GM19193 (cell line): ENCODE measurements around the gene TRMT10A.
A peak's percentile ranks its signal among the peaks of the same experiment; 100 is the strongest.

Experiments
- POLR2A ChIP-seq: IDR thresholded peaks from 4 replicates; pipeline ENCODE4 v1.6.1; 2011; ENCODE audit not compliant: insufficient read depth, insufficient read length; ENCODE audit errors: extremely low read depth

TRMT10A gene, protein sequence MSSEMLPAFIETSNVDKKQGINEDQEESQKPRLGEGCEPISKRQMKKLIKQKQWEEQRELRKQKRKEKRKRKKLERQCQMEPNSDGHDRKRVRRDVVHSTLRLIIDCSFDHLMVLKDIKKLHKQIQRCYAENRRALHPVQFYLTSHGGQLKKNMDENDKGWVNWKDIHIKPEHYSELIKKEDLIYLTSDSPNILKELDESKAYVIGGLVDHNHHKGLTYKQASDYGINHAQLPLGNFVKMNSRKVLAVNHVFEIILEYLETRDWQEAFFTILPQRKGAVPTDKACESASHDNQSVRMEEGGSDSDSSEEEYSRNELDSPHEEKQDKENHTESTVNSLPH

DNA sequence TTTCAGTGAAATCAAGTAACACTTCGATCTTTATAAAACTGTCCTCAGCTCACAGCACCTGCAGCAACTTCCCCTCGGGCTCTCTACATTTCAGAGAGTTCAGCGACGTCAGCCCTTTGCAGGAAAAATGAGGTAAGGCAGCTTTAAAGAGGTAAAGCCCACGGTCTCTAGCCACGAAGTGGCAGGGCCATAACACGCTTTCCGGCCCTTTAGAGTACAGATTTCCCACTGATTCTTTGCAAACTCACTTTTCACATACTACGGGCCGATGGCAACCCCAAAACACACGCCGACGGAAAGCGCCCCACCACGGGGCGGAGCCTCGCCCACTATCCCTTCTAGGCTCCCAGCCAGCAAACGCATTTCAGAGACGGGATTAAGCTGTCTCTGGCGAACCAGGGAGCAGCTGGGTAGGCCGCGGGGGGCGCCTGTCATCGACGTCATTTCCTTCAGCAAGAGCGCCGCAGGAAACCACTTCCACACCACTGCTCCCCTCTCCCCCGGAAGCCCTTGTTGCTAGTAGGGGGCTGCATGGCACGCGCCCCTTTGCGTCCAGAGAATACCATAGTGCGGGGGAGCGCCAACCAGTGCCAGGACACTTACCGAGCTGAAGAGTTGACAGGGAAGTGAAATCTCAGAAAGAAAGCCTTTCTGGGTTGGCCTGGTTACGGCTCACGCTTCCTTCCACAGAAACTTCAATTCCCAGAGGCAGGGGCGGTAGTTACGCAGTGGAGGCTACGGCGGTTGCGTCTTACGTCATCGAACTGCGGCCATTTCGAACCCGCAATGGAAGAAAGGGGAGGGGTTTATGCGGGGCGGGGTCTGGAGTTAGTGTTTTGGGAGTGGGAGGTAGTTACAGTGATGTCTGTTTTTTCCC lies at the start of gene TRMT10A:
TRMT10A (minus strand) TSS at position 730 of the 877 bp plus-strand sequence. CDS start 4,701 bp downstream, outside the sequence.
- TF ChIP-seq POLR2A: peak; percentile 84

DNA sequence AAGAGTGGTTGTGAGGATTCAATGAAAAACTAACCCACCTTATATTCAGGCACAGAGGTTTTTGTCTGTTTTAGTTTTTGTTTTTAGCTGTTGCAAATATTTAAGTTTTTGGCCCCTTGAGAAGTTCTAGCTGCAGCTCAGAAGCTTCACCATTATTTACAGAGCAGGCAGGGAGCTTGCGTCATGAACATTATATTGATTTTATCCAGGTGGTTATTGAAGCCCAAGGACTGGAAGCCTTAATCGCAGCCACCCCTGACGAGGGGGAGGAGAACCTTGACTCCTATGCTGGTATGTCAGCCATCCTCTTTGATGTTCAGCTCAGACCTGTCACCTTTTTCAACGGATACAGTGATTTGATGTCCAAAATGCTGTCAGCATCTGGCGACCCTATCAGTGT lies 48.9 kb upstream of the TRMT10A start:
- TF ChIP-seq POLR2A: no peak

DNA sequence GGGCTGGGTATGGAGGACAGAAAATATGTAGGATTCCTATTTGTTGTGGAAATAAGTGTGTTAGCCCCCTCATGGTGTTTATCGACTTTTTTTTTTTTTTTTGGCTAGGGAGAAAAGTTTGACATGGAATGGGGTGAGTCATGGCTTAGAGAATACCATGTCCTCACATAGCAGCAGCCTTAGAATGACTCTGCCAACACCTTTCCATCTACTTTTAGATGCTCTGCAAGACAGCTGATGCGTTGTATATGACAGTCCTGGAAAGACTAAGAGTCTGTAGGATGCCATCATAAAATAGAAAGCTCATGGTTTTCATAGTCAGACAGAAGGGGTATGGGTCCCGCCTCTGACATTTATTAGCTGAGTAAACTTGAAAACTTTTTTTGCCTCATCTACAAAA lies 48.4 kb upstream of the TRMT10A start:
- no peak for TF ChIP-seq POLR2A

DNA sequence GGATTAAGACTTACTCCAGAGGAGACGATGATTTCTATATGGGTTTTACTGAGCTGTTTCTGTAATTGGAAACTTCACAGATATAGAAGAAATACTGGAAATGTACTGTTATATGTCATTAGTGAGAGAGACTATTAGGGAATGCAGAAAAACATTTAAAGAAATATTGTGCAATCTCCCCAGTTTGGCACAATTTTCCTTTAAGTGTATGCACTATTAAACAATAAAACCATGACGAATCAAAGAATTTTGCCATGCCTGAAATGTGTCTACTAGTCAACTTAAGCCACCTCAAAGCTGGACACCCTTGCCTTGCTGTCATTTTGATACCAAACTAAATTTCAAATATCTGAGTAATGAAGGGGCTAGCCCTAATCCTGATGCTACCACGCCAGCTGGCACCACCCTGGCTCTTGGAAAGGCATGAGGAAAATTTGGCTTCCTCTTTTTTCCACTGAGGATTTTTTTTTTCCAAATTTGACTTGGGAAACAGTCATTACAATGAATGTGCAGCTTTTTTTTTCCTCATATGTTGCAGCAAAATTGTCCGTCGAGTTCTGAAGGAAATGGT lies 46.9 kb upstream of the TRMT10A start:
- TF ChIP-seq POLR2A: no peak

DNA sequence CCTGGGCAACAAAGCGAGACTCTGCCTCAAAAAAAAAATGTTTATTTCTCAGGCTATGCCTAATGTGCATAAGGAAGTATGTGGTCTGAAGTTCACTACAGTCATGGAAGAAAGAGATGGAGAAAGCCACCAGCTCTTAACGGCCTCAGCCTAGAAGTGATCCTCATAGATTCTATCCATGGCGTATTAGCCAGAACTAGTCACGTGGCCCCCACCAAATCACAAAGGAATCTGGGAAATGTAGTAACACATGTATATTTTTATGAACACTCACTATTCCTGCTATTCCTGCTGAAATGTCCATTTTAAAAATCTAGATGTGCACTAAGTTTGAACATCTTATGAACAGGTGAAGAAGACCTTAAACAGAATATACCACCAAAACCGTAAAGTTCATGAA lies 44.6 kb upstream of the TRMT10A start:
- no peak for TF ChIP-seq POLR2A

DNA sequence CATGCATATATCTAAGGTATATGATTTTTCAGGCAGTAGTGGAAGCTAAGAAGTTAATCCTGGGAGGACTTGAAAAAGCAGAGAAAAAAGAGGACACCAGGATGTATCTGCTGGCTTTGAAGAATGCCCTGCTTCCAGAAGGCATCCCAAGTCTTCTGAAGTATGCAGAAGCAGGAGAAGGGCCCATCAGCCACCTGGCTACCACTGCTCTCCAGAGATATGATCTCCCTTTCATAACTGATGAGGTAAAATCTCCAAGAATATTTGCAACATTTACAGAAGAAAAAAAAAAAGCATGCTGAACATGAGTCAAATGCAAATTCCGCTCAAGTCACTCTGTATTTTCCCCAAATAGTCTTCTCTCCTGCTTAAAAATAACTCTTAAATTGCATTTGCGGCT lies 42.9 kb upstream of the TRMT10A start:
- TF ChIP-seq POLR2A: no peak

DNA sequence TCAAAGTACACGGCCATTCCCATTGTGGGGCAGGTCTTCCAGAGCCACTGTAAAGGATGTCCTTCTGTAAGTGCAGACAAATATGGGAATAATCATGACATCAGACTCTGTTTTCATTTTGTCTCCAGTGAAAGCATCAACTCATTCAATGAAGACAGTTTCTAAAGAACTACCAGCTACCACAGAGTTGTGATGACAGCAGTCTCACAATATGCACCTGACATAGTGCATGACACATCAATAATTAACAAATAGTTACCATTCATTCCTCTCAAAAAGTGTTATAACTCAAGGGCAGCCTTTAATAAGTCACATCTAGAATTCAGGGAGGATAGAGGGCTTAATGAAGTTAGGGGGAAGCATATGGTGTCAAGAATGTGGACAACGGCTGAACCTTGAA lies 31.0 kb upstream of the TRMT10A start:
- no peak for TF ChIP-seq POLR2A

DNA sequence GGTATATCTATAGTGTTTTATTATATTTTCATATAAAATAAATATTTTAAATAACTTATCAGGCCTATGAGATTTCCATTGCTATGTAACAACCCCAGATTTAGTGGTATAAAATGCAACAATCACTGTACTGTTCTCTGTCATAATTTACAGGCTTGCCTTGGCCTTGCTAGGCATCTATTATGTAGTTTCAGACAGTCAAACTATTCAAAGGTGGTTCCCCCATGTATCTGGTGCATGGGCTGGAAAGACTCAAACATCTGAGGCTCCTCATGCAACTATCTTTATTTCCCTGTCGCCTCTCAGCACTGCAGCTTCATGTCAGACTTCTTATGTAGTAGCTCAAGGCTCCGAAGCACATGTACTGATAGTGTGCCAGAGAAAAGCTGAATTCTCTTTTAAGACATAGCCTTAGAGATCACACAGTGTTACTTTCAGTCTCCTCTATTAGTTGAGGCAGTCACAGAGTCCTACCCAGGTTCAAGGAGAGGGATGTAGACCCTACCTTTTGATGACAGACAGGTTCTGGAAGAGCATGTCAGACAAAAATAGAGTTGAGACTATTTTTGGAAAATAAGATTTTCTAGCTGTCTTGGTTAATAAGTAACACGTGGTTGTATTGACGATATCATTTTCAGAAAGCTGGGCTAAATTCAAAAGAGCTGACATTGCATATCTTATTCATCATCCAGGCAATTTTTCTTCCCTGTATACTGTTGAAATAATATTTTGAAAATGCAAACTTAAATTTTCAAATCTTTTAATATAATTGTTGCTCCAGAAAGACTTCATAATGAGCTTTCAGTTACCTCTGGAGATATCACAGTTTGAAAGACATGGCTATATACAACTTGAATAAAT lies 30.2 kb upstream of the TRMT10A start:
- TF ChIP-seq POLR2A: no peak

DNA sequence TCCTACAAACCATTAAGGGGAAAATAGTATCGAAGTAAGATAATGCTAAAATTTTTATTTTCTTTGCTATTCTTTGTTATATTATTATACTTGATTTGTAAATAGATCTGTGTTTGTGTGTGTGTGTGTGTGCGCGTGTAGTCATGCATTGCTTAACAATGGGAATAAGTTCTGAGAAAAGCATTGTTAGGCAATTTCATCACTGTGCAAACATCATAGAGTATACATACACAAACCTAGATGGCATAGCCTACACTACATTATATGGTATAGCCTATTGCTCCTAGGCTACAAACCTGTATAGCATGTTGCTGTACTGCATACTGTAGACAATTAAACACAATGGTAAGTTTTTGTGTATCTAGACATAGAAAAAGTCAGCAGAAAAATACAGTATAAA lies 27.9 kb upstream of the TRMT10A start:
- no peak for TF ChIP-seq POLR2A

DNA sequence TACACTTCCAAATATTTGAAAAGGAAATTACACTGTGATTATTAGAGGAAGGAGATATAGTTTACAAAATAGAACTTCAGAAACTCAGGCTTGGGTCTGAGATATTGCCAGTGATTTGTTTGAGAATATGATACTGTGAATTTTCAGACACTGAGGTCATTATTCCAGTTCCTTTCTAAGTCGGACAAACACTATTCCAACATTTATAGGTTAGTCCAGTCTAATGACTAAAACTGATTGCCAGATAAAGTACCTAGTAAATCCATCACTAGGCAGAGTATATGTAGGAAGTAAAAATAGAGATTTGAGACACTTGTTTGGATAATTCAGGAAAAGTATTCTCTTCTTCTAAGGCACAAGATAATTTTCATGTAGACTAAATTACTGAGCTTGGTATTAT lies 24.0 kb upstream of the TRMT10A start:
- TF ChIP-seq POLR2A: no peak

DNA sequence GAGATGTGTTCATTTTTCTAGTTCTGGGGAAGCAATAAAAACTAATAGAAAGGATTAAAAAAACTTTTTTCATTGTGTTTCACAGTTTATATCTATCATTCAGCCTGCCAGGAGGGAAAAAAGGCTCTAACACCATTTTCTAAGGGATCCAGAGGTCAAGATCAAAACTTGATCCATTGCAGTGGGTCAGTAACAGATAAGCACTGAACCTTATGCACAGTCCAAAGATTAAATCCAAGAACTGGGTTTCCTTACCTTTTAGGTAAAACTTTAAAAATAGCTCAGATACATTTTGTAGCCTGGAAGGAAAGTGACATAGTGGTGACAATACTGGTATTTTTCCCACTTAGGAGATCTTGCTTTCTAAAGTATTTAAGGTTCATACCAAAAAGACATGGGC lies 23.5 kb upstream of the TRMT10A start:
- no peak for TF ChIP-seq POLR2A

DNA sequence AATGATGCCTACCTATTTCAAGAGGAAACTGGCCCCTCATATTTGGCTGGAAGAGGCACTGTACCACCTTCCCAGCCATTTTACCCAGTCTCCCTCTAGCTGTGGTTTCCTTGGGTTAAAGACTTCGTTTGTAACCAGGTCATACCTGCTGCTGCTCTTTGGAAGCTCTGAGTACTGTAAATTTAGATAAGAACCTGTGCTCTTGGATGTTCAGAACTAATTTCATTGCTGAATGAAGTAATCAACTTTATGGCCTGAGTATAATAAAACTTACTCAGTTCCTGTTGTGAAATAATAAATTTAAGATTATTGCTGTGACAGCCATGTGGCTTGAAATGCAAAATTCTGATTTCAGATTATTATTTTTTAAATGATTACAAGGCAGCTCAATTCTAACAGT lies 23.0 kb upstream of the TRMT10A start:
- no peak for TF ChIP-seq POLR2A

DNA sequence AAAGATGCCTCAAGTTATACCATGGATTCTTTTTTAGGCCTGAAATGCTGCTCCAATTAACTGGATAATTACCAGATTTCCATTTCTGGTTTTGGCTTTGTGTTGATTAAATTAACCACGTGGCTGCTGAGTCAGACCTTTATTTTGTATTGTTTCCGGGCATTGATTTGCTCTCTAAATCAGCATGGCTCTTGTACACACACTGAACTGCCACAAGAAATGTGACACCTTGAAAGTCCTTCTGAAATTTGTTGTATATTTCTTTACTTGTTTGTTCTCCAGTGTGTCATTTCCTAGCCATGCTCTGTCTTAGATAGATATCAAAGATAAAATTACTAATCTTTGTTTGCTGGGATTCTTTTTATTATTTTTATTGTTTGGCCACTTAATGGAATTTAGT lies 22.5 kb upstream of the TRMT10A start:
- TF ChIP-seq POLR2A: no peak

DNA sequence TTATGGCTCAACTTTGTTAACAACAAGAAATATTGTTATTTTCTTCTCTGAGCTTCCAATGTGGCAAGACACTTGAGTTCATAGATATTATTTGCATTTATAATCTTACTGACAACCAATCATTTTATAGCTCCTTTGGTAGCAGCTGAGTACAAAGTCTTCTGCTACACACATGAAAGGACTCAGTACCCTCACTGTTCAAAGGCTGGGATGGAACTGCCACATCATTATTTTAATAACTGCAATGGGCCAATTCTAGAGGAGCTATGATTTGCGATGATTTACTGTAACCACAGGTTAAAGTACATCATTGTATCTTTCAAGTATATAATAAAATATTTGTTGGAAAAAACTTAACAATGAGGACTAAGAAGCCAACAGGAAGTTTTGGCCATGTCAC lies 21.7 kb upstream of the TRMT10A start:
- no peak for TF ChIP-seq POLR2A

DNA sequence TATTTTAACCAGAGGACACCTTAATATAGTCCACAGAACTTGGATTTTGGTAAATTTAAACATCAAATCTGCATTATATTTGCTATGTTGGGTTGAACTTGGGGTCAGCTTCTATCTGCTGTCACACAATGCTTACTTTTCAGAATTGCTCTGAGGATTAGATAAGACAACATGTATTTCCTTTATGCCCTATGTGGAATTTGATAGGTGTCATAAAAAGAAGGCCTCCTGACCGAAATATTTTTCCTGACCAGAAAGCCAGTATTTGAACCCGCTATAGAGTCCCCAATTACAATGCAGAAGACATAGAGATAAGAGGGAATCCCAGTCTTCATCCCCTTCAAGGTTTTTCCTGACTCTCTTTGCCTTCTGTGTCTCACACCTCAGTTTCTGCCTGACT lies 14.9 kb upstream of the TRMT10A start:
- TF ChIP-seq POLR2A: no peak

DNA sequence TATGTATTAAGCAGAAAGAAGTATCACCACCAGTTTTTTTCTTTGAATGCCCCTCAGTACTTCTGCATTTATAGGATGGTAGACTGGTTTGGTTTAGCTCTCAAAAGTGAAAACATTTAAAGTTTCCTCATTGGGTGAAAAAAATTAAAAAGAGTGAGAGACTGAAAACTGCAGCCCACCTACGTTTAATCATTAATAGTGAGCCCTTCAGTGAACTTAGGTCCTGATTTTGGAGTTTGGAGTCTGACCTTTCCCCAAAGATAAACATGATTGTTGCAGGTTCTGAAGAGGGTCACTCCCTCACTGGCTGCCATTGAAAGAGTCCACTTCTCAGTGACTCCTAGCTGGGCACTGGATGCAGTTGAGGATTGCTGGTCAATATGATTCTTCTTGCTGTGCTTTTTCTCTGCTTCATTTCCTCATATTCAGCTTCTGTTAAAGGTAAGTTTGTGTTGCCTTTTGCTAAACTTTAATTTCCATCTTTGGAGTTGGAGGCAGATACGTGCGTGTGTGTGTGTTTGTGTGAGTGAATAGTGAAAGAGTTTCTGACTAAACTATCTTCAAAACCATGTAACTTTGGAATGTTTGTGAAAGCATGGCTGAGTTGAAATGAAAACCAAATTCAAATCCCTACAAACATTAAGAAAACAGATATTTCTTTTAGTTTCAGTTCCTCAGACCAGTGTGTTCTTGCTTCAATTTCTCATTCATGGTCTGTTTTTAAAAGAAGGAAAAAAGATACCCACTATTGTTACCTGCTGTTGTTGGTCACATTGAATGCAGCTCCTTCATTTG lies 10.9 kb upstream of the TRMT10A start, which contains the start of gene MTTP:
MTTP (plus strand) TSS at position 295 of the 795 bp plus-strand sequence; CDS start at position 381, 86 bp downstream.
- TF ChIP-seq POLR2A: no peak
